SK-N-SH treated with all-trans-retinoic acid at 6 μM for 48 hours (cell line): Measurements from ENCODE around the gene CHRD.

Source experiments
- ARNTL ChIP-seq: fragments of 450-650 bp; formaldehyde crosslinking; IDR thresholded peaks from 2 replicates; pipeline ENCODE4 v1.5.0; 2020; ENCODE audit warnings: low read depth, mild to moderate bottlenecking, moderate library complexity, borderline replicate concordance
- BACH2 ChIP-seq: fragments of 250-450 bp; sonication (Bioruptor Pico); IDR thresholded peaks from 2 replicates; pipeline ENCODE4 v1.9.0; 2021; ENCODE audit warnings: mild to moderate bottlenecking, borderline replicate concordance
- GLIS3 ChIP-seq: fragments of 250-450 bp; sonication (Bioruptor Pico); IDR thresholded peaks from 2 replicates; pipeline ENCODE4 v1.5.0; 2020; ENCODE audit warnings: mild to moderate bottlenecking, moderate library complexity
- ISL1 ChIP-seq: fragments of 250-450 bp; sonication (Bioruptor Pico); IDR thresholded peaks from 2 replicates; pipeline ENCODE4 v2.1.2; 2022; ENCODE audit warnings: mild to moderate bottlenecking, moderate library complexity
- PATZ1 ChIP-seq: fragments of 250-450 bp; sonication (Bioruptor Pico); IDR thresholded peaks from 2 replicates; pipeline ENCODE4 v1.8.0; 2020; ENCODE audit warnings: mild to moderate bottlenecking, moderate library complexity, borderline replicate concordance
- PPARA ChIP-seq: fragments of 250-450 bp; sonication (Bioruptor Pico); IDR thresholded peaks from 2 replicates; pipeline ENCODE4 v1.5.0; 2020; ENCODE audit warnings: mild to moderate bottlenecking, borderline replicate concordance
- RARB ChIP-seq: fragments of 250-450 bp; sonication (Bioruptor Pico); IDR thresholded peaks from 2 replicates; pipeline ENCODE4 v1.8.0; 2021; ENCODE audit warnings: mild to moderate bottlenecking, moderate library complexity
- SNAI2 ChIP-seq: fragments of 250-450 bp; sonication (Bioruptor Pico); IDR thresholded peaks from 2 replicates; pipeline ENCODE4 v1.5.0; 2020; ENCODE audit warnings: mild to moderate bottlenecking, moderate library complexity
- TOX ChIP-seq: fragments of 250-450 bp; sonication (Bioruptor Pico); IDR thresholded peaks from 2 replicates; pipeline ENCODE4 v1.8.0; 2021; ENCODE audit warnings: mild to moderate bottlenecking, moderate library complexity, borderline replicate concordance
- ZC3H10 ChIP-seq: fragments of 250-450 bp; sonication (Bioruptor Pico); IDR thresholded peaks from 2 replicates; pipeline ENCODE4 v1.5.1; 2021; ENCODE audit warnings: mild to moderate bottlenecking, moderate library complexity
- ZFP3 ChIP-seq: fragments of 250-450 bp; sonication (Bioruptor Pico); IDR thresholded peaks from 2 replicates; pipeline ENCODE4 v1.5.0; 2020; ENCODE audit warnings: mild to moderate bottlenecking, moderate library complexity
- ZFP30 ChIP-seq: fragments of 450-650 bp; formaldehyde crosslinking; IDR thresholded peaks from 2 replicates; pipeline ENCODE4 v1.5.0; 2022; ENCODE audit warnings: mild to moderate bottlenecking, moderate library complexity
- TF ChIP-seq, protein P1 (sequence below): fragments of 250-450 bp; sonication (Bioruptor Pico); IDR thresholded peaks from 2 replicates; pipeline ENCODE4 v1.5.1; 2020; ENCODE audit warnings: low read depth, mild to moderate bottlenecking, moderate library complexity
- TF ChIP-seq, protein P2 (sequence below): fragments of 250-450 bp; sonication (Bioruptor Pico); IDR thresholded peaks from 2 replicates; pipeline ENCODE4 v1.5.1; 2021; ENCODE audit warnings: mild to moderate bottlenecking, moderate library complexity

DNA sequence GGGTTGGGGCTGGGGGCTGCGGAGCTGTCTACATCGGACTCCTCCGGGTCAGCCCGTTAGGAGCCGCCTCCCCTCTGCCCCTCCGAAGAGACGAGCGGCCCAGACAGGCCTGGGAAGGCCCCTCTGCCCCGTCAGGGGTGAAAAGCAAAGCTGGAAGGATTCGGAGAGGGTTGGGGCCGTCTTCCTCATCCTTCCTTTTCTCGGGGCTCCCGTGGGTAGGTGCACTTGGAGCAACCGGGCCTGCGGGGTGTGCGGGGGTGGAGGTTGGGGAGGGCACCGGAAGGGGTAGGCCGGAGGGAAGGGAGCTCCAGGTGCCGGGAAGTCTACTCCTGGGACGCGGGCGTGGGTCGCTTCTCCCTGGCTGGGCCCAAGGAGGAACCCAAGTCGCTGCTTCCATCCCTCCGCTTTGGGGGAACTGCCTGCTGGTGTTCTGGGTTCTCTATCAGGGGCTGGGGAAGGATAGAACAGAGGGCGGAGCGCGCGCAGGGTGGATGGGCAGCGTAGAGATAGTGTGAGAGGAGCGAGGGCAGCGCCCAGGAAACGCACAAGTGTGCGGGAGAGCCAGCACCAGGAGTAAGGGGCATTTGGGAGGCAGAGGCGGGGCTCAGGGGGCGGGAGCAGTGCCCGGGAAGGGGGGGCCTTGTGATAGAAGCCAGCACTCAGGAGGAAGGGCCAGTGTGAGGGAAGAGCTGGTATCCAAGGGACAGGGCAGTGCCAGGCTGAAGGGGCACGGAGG, 17.8 kb upstream of the CHRD start:
- TF ChIP-seq, protein P1, sequence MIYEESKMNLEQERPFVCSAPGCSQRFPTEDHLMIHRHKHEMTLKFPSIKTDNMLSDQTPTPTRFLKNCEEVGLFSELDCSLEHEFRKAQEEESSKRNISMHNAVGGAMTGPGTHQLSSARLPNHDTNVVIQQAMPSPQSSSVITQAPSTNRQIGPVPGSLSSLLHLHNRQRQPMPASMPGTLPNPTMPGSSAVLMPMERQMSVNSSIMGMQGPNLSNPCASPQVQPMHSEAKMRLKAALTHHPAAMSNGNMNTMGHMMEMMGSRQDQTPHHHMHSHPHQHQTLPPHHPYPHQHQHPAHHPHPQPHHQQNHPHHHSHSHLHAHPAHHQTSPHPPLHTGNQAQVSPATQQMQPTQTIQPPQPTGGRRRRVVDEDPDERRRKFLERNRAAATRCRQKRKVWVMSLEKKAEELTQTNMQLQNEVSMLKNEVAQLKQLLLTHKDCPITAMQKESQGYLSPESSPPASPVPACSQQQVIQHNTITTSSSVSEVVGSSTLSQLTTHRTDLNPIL (CRISPR knock-in tag) = no peak
- TF ChIP-seq ZFP30 (CRISPR knock-in tag) (no peak), RARB (no peak), ZC3H10 (CRISPR knock-in tag) (no peak), GLIS3 (CRISPR knock-in tag) (no peak), ARNTL (no peak), ISL1 (CRISPR knock-in tag) (no peak), SNAI2 (no peak), PPARA (no peak), ZFP3 (CRISPR knock-in tag) (no peak), BACH2 (CRISPR knock-in tag) (no peak), PATZ1 (CRISPR knock-in tag) (no peak), TOX (CRISPR knock-in tag) (no peak)
- TF ChIP-seq, protein P2, sequence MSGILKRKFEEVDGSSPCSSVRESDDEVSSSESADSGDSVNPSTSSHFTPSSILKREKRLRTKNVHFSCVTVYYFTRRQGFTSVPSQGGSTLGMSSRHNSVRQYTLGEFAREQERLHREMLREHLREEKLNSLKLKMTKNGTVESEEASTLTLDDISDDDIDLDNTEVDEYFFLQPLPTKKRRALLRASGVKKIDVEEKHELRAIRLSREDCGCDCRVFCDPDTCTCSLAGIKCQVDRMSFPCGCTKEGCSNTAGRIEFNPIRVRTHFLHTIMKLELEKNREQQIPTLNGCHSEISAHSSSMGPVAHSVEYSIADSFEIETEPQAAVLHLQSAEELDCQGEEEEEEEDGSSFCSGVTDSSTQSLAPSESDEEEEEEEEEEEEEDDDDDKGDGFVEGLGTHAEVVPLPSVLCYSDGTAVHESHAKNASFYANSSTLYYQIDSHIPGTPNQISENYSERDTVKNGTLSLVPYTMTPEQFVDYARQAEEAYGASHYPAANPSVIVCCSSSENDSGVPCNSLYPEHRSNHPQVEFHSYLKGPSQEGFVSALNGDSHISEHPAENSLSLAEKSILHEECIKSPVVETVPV (CRISPR knock-in tag) = no peak
